Natural killer cell treated with Interleukin-12 subunit alpha and Interleukin-12 subunit beta and Interleukin-15 and Interleukin-18, amount 100 ng/mL, for 72 hours (primary cell): ENCODE results near the gene SUSD4. TPM values are rescaled to one million over a fixed set of nuclear protein-coding genes. Genes with fewer than 3 reads are reported as not detected.

ENCODE experiments used
- ATAC-seq, 2 donors: fragments of 150-1000 bp; cut with Tn5 transposase in 1 of 2; sonication (Bioruptor Pico), chemical (Tn5 transposase) in 1 of 2; 2 replicates each; pipeline ENCODE4 v1.10.0; 2021
- DNase-seq: peaks from one replicate; pipeline ENCODE4 v3.0.0; 2022; ENCODE audit warnings: low spot score
- H3K27ac Mint-ChIP-seq, 2 donors: 1 replicate in 1 of 2; 2 replicates in 1 of 2; pipeline ENCODE4 v1.8.0; 2022; ENCODE audit warnings: mixed read lengths in 2 of 2, mild to moderate bottlenecking in 1 of 2, moderate library complexity in 1 of 2
- H3K27me3 Mint-ChIP-seq, 2 donors: 1 replicate in 1 of 2; 2 replicates in 1 of 2; pipeline ENCODE4 v1.8.0; 2022; ENCODE audit warnings: mixed read lengths in 2 of 2
- H3K36me3 Mint-ChIP-seq: one replicate; pipeline ENCODE4 v1.8.0; 2022; ENCODE audit warnings: mixed read lengths
- H3K4me1 Mint-ChIP-seq, 2 donors: 1 replicate in 1 of 2; 2 replicates in 1 of 2; pipeline ENCODE4 v1.8.0; 2022; ENCODE audit warnings: low read depth in 2 of 2, mixed read lengths in 2 of 2, mild to moderate bottlenecking in 1 of 2
- H3K4me3 Mint-ChIP-seq: one replicate; pipeline ENCODE4 v1.8.0; 2022; ENCODE audit warnings: mixed read lengths
- H3K9me3 Mint-ChIP-seq: 2 replicates; pipeline ENCODE4 v1.8.0; 2022; ENCODE audit warnings: mixed read lengths
- total RNA-seq, 2 donors: library from RNA; stranded (reverse); gene quantifications; one replicate each; pipeline ENCODE4 v1.2.3, GENCODE V29; 2022

Gene SUSD4
- total RNA-seq, 2 donors from 2014 or later = not detected

- DNase-seq = no peak
- Mint-ChIP-seq H3K27ac (no peak overlapping the region), H3K4me1 (peaks cover 0 to 7% of the 10 kb centered on the region in 2 donors), H3K9me3 (no peaks in the 10 kb centered on the region), H3K36me3 (no peaks in the 10 kb centered on the region), H3K4me3 (no peak overlapping the region), H3K27me3 (peaks cover 27 to 34% of the 10 kb centered on the region in 2 donors)
- no peak for ATAC-seq
These were observed 120.4 kb downstream of the SUSD4 start for GRCh38 chr1:223243441-223244050.

DNA sequence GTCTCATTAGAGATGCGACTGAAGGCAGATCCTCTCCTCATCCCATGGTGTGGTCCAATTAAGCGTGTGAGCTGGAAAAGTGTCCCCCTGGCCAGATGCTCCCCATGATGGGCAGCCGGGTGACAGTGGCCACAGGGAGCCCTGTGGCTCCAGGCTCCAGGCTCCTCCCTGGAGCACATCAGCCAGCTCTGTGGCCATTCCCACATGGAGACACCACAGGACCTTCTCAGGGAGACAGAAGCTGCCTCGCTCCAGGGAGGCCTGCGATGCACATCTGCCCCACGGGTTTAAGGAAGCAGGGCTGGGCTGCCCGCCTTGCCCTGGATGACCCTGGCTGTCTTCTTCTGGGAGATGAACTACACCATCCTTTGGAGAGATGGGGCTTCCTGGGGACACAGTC, 121.0 kb downstream of the SUSD4 start:
- Mint-ChIP-seq H3K4me1 (peaks cover 0 to 7% of the 10 kb centered on the region in 2 donors), H3K27ac (no peak overlapping the region), H3K4me3 (no peak overlapping the region), H3K36me3 (no peaks in the 10 kb centered on the region), H3K27me3 (peaks cover 27 to 35% of the 10 kb centered on the region in 2 donors), H3K9me3 (no peaks in the 10 kb centered on the region)
- ATAC-seq (no peak), DNase-seq (no peak)

- Mint-ChIP-seq H3K9me3 (no peaks in the 10 kb centered on the region), H3K27ac (no peak overlapping the region), H3K27me3 (peaks cover 27 to 35% of the 10 kb centered on the region in 2 donors), H3K4me3 (no peak overlapping the region), H3K36me3 (no peaks in the 10 kb centered on the region), H3K4me1 (peaks cover 0 to 7% of the 10 kb centered on the region in 2 donors)
- DNase-seq = no peak
- no peak for ATAC-seq
These were observed 121.5 kb downstream of the SUSD4 start for GRCh38 chr1:223242382-223242955.

DNA sequence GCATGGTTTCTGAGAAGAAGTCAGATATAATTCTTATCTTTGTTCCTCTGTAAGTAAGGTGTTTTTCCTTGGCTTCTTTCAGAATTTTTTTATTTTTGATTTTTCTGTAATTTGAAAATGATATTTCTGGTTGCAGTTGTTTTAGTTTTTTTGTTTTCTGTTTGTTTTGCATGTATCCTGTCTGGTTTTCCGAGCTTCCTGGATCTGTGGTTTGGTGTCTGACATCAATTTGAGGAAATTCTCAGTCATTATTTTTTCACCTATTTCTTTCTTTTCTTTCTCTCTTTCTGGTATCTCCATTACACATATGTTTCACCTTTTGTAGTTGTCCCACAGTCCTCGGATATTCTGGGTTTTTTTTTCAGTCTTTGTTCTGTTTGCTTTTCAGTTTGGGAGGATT, 123.9 kb downstream of the SUSD4 start:
- no peaks in the 10 kb centered on the region for H3K36me3 Mint-ChIP-seq
- ATAC-seq = no peak
- H3K9me3 Mint-ChIP-seq = no peaks in the 10 kb centered on the region
- H3K4me3 Mint-ChIP-seq = no peak overlapping the region
- H3K27ac Mint-ChIP-seq = no peak overlapping the region
- peaks cover 0 to 7% of the 10 kb centered on the region in 2 donors for H3K4me1 Mint-ChIP-seq
- H3K27me3 Mint-ChIP-seq = peaks cover 25 to 27% of the 10 kb centered on the region in 2 donors
- no peak for DNase-seq

DNA sequence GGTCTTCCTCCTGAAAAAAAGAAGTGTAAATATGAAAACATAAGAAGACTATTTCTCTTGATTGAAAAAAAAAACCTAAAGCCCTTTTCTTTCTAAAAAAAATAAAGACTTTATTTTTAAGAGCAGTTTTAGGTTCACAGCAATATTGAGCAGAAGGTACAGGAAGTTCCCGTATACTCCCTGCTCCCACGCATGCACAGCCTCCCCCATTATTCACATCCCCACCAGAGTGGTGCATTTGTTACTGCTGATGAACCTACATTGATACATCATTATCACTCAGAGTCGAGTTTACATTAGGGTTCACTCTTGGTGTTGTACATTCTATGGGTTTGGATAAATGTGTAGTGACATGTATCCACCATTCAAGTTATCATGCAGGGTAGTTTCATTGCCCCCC, 128.9 kb downstream of the SUSD4 start:
- no peaks in the 10 kb centered on the region for H3K36me3 Mint-ChIP-seq
- ATAC-seq (no peak), DNase-seq (no peak)
- H3K4me1 Mint-ChIP-seq = peaks cover 6 to 8% of the 10 kb centered on the region in 2 donors
- H3K9me3 Mint-ChIP-seq = no peaks in the 10 kb centered on the region
- no peak overlapping the region for H3K27ac Mint-ChIP-seq
- peaks cover 20% of the 10 kb centered on the region in 2 donors for H3K27me3 Mint-ChIP-seq
- no peak overlapping the region for H3K4me3 Mint-ChIP-seq

DNA sequence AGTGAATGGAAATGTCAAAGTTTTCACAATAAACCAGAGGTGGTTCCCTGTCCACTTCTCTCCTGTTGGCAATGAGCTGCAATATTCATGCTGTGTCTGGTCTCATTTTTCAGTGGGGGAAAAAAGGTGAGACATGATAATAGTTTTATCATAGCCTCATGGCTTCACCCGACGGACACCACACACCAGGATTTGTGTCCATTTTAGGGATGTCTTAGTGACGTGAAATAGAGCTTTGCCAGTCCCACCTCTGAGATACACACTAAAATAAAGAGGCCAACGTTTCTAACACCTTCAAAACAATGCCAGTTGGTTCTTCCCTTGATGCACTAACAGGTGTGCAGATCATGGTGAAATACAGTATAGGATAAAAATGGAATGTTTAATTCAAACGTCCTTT, 129.4 kb downstream of the SUSD4 start:
- Mint-ChIP-seq H3K4me1 (peaks cover 8 to 11% of the 10 kb centered on the region in 2 donors), H3K4me3 (no peak overlapping the region)
- no peak for ATAC-seq

GRCh38 chr1:223234170-223234514, 129.8 kb downstream of the SUSD4 start:
- ATAC-seq (no peak), DNase-seq (no peak)
- Mint-ChIP-seq H3K9me3 (no peaks in the 10 kb centered on the region), H3K27me3 (peaks cover 14 to 15% of the 10 kb centered on the region in 2 donors), H3K27ac (no peak overlapping the region), H3K36me3 (no peaks in the 10 kb centered on the region), H3K4me1 (peaks cover 8 to 11% of the 10 kb centered on the region in 2 donors), H3K4me3 (no peak overlapping the region)

More for the DNA sequence above, 129.4 kb downstream of the SUSD4 start:
- H3K9me3 Mint-ChIP-seq = no peaks in the 10 kb centered on the region
- H3K27me3 Mint-ChIP-seq = peaks cover 18 to 19% of the 10 kb centered on the region in 2 donors
- DNase-seq = no peak
- no peaks in the 10 kb centered on the region for H3K36me3 Mint-ChIP-seq
- no peak overlapping the region for H3K27ac Mint-ChIP-seq

DNA sequence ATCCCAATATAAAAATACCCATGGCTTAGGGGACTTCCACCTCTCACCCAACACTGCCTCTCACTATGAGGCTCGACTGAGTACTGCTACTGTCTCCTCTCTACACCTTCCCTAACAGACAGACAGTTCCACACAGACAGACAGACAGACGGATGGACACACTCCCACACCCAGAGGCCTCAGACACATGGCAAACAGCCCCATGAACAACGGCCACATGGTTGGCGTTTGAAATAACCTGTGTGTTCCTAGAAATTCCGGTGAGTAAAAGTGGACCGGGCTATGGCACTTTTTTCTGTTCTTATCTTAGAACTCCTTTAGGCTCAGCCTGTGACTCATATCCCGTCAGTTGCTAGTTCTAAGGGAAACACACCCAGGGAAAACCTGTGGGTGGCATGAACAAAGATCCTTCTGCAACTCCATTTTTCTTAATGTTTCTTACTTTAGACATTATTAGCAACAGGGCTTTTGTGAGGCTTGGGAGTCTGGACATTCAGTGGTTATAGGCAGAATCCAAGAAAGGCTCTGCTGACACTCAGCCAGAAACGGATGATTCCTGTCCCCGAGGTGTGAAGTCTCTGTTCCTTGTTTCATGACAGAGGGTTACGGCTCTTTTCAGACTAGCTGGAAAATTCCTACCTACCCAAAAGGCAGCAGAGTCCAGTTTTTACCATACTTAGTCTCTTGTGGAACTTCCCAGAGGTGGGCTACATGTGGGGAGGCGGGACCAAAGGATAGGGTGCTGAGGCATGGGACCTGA, 130.4 kb downstream of the SUSD4 start:
- H3K36me3 Mint-ChIP-seq = no peaks in the 10 kb centered on the region
- no peak overlapping the region for H3K27ac Mint-ChIP-seq
- ATAC-seq = peak in 1 of 2 donors; percentile 53
- peaks cover 8 to 11% of the 10 kb centered on the region in 2 donors for H3K4me1 Mint-ChIP-seq
- H3K9me3 Mint-ChIP-seq = no peaks in the 10 kb centered on the region
- no peak overlapping the region for H3K4me3 Mint-ChIP-seq
- DNase-seq = no peak
- H3K27me3 Mint-ChIP-seq = peaks cover 14% of the 10 kb centered on the region in 2 donors

DNA sequence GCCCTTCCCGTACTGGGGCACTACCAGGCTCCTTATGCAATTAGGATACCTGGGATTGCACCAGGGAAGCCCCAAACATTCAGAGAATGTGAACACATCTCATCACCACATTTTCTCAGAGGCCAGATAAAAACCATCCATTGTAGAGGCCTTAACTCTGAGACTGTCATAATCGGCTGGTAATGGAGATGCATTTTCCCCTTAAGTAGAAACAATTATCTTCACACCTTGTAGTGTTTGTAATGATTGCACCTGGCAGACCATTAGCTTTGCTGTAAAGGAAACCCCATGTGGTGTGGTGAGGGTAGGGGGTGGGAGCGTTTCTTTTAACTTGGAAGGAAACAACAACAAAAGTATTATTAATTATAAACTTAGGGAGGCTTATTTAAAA, 131.0 kb downstream of the SUSD4 start:
- Mint-ChIP-seq H3K27me3 (peaks cover 13 to 14% of the 10 kb centered on the region in 2 donors), H3K4me1 (peaks cover 8 to 15% of the 10 kb centered on the region in 2 donors), H3K36me3 (no peaks in the 10 kb centered on the region), H3K27ac (no peak overlapping the region), H3K4me3 (no peak overlapping the region), H3K9me3 (no peaks in the 10 kb centered on the region)
- DNase-seq (no peak), ATAC-seq (no peak)

- H3K27ac Mint-ChIP-seq = no peak overlapping the region
- no peaks in the 10 kb centered on the region for H3K9me3 Mint-ChIP-seq
- H3K27me3 Mint-ChIP-seq = peaks cover 6 to 17% of the 10 kb centered on the region in 2 donors
- H3K36me3 Mint-ChIP-seq = no peaks in the 10 kb centered on the region
- H3K4me1 Mint-ChIP-seq = peaks cover 8 to 17% of the 10 kb centered on the region in 2 donors
- no peak for ATAC-seq
- H3K4me3 Mint-ChIP-seq = no peak overlapping the region
- DNase-seq = no peak
These were observed 132.4 kb downstream of the SUSD4 start for GRCh38 chr1:223231581-223231980.

- peaks cover 2 to 17% of the 10 kb centered on the region in 2 donors for H3K27me3 Mint-ChIP-seq
- H3K9me3 Mint-ChIP-seq = no peaks in the 10 kb centered on the region
- no peak for DNase-seq
- peaks cover 8 to 17% of the 10 kb centered on the region in 2 donors for H3K4me1 Mint-ChIP-seq
- no peak overlapping the region for H3K27ac Mint-ChIP-seq
- no peak for ATAC-seq
- H3K36me3 Mint-ChIP-seq = no peaks in the 10 kb centered on the region
- H3K4me3 Mint-ChIP-seq = no peak overlapping the region
These were observed 132.9 kb downstream of the SUSD4 start for GRCh38 chr1:223231011-223231572.

GRCh38 chr1:223230161-223230881, 133.7 kb downstream of the SUSD4 start:
- DNase-seq (no peak), ATAC-seq (no peak)
- H3K36me3 Mint-ChIP-seq = no peaks in the 10 kb centered on the region
- H3K27ac Mint-ChIP-seq = no peak overlapping the region
- H3K27me3 Mint-ChIP-seq = peaks cover 7 to 18% of the 10 kb centered on the region in 2 donors
- H3K4me3 Mint-ChIP-seq = no peak overlapping the region
- no peaks in the 10 kb centered on the region for H3K9me3 Mint-ChIP-seq
- peaks cover 8 to 17% of the 10 kb centered on the region in 2 donors for H3K4me1 Mint-ChIP-seq

- Mint-ChIP-seq H3K9me3 (no peaks in the 10 kb centered on the region), H3K36me3 (no peaks in the 10 kb centered on the region), H3K4me3 (no peak overlapping the region), H3K4me1 (peaks cover 8 to 17% of the 10 kb centered on the region in 2 donors), H3K27ac (no peak overlapping the region), H3K27me3 (peaks cover 9 to 18% of the 10 kb centered on the region in 2 donors)
- ATAC-seq (no peak), DNase-seq (no peak)
These were observed 134.2 kb downstream of the SUSD4 start for GRCh38 chr1:223229756-223230155.
